ENCODE data around the gene SARS1.
A peak's percentile ranks its signal among the peaks of the same experiment; 100 is the strongest.
"Not testable (repeated sequence)": the region's sequence is repeated elsewhere in the genome, so short reads cannot be mapped to it uniquely, and the experiment has no call there.

The SARS1 gene

DNA sequence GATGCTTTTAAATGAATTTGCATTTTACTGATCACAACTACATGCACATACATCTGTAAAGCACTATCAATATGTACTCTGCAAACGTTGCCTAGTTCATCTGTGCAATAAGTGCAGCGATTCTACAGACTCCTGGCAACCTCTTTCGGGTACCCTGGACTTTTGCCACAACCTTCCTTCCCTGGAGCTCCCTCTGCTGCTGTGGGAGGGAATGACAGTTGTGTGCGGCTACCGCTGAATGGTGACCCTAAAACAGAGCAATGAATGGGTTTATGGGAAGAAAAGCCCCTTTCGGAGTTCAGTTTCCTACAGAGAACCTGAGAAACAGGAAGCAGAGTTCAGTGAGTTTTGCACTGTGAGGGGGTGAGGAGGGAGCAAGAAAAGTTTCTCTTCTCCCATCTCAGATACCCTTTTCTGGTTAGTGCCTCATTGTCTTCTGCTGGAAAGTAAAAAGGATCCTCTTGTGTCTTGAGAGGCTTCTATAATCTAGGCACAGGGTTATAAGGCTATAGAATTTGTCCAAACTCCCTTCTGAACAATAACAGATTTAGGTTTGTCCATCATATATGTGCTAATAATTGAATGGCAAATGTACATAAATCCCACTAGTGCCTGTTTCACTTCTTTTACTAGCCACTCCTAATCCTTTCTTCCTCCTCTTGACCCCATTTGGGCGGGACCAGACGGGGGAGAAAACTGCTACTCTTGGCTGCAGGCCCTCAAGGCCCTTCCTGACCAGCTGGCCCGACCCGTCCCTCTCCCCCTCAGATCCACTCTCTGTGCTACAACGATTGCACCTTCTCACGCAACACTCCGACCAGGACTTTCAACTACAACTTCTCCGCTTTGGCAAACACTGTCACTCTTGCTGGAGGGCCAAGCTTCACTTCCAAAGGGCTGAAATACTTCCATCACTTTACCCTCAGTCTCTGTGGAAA is 19.8 kb upstream of the SARS1 start:
- DNase-seq = no peak

DNA sequence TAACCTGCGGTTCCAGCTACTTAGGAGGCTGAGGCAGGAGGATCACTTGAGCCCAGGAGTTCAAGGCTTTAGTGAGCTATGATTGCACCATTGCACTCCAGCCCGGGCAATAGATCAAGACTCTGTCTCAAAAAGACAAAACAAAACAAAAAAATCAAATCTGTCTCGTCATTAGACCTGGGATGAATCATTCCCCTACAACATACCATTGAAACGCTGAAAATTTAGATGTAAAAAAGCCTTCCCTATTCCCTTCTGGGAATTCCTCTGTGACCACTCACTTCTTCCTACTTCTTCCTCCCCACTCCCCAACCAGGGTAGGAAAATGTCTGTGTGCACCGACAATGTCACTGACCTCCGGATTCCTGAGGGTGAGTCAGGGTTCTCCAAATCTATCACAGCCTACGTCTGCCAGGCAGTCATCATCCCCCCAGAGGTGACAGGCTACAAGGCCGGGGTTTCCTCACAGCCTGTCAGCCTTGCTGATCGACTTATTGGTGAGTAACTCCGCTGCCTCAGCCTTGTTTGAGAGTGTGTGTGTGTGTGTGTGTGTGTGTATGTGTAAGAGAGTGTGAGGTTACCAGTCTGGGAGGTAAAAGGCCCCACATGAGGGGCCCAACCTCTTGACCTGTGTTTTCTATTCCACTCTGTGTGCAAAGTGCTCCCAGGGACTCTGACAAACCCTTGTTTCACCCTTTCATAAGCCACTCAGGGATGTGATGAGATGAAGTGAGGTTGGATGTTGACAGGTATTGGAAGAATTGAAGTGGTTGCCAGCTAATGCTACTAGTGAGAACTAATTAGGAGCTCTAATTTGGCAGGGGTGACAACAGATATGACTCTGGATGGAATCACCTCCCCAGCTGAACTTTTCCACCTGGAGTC is 16.3 kb upstream of the SARS1 start:
- no peak for DNase-seq

DNA sequence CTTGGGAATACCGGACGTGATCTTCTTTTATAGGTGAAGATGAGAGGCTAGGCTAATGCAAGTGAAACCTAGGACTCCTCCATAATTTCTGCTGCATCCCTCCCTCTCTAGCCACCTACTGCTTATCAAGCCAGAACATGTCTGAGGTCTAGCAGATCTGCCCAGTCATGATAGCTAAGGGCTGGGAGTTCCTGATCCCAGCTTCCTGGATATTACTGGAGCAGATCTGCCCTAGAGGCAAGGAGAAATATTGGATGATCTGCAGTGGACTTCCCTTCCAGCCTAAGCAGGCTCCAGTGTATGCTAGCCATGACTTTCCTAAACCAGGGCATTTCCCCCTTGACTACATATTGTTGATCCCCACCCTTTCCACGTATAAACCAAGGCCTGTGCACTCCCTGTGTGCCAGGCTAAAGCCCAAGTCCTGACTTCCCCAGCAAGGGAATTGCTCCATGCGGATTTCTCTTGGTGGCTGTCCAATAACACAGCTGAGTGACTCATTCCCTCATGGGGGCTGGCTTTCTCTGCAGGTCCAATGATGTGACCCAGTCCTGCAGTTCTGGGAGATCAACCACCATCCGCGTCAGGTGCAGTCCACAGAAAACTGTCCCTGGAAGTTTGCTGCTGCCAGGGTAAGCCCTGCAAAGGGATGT is 15.5 kb upstream of the SARS1 start:
- no peak for DNase-seq

DNA sequence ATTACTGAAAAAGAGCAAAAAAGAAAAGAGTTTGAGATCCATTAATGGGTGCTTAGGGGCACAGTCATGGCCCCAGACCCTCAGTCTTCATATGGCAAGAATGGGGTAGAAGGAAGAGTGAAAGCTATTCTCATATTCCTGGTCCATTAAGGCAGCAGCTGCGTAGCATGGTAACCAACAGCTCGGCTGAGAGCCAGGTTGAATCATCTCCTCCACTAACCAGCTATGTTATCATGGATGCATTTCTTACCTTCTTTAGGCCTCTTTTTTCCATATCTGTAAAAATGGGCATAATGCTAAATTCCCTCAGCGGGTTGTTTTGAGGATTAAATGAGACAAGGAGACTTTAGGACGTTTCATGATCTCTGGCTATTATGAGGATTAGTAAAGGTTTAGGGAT is 15.0 kb upstream of the SARS1 start:
- DNase-seq = no peak

DNA sequence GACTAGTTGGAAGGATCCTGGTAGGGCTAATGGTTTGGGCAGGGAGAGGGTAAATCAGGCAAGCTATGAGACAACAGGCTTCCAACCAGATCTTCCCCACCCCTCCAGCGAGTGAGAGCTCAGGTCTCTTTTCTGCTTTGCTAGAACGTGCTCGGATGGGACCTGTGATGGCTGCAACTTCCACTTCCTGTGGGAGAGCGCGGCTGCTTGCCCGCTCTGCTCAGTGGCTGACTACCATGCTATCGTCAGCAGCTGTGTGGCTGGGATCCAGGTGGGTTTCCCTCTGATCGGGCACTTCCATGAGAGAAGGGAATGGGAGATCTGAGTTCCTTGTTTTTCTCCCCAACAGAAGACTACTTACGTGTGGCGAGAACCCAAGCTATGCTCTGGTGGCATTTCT is 14.0 kb upstream of the SARS1 start:
- DNase-seq = no peak

DNA sequence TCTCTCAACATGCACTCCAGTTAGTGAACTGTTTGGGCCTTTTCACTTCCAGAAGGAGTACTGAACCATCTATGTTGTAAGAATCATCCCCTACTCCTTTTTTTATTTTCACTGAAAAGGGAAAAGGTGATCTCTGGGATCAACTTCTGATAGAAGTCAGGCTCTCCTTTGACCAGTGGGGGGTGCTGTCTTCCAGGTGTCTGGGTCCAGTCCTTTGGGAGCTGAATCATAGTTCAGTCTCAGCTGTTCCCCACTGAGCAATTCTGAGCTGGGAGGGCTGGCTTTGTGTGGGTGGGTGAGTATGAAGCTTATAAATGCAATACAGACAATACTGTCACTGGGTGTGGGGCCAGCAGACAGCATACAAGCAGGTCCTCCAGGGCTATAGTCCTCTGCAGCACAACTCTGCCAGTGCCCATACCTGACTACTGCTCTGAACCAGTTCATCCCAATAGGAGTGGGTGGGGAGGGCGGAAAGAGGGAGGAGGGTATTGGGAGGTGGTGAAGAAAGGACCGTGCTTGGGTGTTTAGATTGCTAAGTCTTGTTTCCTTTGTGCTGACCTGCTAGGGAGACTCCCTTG is 12.5 kb upstream of the SARS1 start:
- no peak for DNase-seq

DNA sequence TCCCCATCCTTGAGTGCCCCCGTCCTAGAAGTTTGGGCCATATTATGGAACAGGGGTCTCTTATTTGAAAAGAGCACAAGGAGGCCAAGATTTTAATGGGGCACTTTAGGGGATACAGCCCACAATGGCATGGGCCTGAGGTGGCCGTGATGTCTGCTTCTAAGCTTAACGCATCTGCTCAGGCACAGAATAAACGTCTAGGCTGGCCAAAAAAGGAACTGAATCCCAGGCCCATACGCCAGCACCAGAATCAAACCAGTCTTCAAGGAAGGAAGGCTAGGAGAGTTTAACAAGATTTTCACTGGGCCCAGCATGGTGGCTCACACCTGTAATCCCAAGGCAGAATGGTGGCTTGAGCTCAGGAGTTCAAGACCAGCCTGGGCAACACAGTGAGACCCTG is 9.2 kb upstream of the SARS1 start:
- no peak for DNase-seq

DNA sequence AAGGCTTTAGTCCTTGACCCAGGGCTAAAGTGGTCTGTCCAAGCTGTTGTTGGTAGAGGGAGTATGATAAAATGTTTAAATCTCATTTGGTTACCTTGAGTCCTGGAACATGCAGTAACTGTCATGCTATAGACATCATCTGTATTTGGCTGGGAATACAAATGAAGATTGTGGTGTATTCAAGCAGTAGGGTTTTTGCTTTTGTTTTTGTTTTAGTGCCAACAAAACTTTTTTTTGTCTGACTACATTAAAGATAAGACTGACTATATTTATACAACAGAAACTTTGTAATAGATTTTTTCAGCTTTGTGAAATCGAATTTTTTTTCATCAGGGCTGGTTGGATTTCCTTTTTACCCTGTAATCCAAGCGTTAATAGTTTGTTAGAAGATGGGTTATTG is 7.4 kb upstream of the SARS1 start:
- DNase-seq = no peak

DNA sequence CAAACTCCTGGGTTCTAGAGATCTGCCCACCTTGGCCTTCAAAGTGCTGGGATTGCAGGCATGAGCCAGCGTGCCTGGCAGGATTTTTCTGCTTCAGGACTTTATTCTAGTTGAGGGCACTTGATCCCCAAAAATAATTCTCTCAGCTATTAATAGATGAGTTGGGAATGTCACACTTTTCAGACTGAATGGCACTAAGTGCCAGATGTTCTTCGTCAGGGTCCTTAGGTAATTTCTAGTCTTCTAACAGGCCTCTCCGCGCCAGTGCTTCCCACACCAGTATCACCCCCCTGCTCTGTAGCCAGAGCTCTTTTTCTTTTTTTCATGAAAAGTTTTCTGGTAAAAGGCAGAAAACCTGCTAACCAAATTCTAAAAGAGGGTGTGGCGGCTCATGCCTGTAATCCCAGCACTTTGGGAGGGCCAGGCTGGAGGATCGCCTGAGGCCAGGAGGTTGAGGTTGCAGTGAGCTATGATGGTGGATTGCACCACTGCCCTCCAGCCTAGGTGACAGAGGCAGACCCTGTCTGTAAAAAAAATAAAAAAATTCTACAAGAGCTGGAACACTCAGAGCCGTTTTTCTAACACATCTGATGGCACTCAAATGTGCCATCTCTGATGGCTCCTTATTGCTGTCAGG is 6.1 kb upstream of the SARS1 start:
- no peak for DNase-seq

DNA sequence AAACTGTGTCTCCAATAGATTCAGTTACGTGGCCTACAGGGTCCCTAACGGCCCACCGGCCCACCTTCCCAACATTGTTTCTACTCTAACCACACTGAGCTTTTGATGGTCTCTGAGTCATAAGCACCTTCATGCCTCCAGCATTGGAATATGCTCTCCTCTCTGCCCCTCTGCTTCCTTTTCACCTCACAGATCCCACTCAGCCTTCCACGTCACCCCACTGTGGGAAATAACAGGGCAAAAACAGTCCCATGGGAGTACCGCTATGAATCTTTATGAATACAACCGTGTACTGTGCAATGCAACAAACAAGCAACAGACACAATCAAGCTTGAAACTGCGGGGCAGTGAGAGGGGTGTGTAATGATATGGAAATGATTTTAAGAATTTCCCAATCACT is 5.3 kb upstream of the SARS1 start:
- DNase-seq = no peak

DNA sequence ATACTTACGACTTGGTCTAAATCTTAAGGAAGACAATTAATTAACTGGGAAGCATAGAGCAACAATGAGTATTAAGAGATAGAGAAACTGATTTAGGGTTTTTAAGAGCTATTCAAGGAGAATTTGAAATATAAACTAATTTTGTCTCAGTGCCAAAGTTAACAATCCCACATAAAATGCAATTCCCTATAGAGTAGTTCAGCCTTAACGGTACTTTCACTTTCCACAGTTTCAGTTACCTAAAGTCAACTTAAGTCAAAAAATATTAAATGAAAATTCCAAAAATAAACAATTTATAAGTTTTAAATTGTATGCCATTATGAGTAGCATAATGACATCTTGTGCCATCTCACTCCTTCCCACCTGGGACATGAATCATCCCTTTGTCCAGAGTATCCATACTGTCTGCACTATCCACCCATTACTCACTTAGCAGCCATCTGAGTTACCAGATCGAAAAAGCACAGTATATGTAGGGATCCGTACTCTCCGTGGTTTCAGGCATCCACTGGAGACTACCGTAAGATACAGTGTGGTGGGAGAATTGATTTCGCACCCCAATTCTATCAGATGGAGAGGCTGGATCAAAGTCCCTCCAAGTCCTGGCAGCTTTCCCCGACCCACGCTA is 4.8 kb upstream of the SARS1 start:
- DNase-seq = no peak

DNA sequence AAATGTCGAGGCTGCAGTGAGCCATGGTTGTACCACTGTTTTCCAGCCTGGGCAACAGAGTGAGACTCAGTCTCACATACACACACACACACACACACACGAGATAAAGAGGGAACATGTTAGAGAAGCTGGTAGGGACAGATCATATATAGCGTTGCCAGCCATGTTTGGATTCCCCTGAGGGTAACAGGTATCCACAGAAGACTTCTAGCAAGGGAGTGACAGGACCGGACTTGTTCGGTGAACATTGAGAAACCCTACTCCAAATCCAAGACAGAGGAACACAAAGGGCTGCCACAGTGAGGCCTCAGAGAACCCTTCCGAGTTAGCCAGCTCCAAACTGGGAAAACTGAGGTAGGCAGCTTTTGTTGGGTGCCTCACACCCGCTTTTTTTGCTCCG is 3.7 kb upstream of the SARS1 start:
- DNase-seq = no peak

DNA sequence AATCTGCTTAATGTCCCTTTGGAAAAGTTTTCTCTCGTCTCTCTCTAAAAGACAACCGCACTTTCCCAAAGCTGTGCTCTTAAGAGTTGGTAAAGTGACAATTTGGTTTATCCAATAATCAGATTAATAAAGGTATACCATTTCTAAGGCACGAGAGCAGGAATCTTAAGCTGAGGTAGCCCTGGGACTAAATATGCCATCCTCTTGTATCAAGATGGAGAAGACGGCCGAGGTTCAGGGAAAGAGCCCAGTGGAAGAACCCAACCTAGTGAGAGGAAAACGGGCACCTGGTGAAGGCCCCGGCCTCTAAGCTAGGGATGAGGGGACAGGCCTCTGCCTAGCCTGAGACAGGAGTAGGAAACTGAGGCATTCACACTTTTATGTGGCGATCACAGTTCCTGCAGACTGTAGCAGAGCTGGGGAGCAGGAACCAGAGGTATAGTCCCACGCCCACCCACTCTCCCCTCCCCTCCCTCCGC is 334 bp upstream of the SARS1 start:
- no peak for DNase-seq

DNA sequence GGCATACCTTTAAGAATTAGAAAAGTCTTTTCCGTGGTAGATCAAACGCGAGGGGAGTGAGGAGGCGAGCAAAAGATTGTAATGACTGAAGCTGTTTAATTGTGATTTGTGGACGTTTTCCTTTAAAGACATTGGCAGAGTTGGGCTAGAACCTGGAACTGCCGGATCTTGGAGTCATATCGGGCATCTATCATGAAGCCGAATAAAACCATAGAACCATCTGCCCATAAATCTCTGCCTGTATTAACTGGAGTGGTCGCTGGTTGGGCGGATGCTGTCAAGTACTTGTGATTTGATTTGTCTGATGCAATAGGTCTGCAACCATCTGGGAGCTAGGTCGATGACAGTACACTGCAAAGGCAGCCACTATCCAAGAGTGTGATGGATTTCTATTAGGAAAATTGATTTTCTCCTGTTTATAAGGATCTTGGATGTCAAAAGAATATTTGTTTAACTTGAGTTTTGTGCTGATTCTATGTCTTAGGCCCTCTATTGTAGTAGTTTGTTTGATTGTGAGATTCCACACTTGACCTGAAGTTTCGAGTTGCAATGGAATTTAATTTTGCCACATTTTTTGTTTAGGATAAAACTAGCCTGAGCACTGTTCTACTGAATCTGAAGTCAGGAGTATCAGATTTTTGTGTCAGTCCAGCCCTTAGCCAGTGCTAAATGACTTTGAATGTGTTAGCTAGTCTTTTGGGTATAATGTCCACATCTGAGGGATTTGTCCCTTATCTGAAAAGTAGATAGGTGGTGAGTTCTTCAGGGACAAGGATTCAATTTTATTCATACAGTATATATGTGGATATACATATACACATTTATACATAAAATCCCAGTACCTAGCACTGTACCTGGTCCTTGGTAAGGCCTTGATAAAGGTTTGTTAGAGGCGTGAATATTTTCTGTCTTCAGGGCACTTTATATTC is 1.2 kb downstream of the SARS1 start:
- peak; percentile 28 for DNase-seq

DNA sequence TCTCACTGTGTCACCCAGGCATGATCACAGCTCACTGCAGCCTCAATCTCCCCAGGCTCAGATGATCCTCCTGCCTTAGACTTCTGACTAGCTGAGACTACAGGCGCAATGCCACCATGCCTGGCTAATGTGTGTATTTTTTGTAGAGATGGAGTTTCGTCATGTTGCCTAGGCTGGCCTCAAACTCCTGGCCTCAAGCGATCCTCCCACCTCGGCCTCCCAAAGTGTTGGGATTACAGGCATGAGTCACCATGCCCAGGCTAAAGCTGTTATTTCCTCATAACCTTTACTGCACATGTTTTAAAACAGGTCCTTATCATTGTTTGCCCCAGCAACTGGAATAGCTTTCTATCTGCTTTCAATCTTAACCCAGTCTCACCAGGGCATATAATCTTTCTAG is 2.9 kb downstream of the SARS1 start:
- DNase-seq = no peak

DNA sequence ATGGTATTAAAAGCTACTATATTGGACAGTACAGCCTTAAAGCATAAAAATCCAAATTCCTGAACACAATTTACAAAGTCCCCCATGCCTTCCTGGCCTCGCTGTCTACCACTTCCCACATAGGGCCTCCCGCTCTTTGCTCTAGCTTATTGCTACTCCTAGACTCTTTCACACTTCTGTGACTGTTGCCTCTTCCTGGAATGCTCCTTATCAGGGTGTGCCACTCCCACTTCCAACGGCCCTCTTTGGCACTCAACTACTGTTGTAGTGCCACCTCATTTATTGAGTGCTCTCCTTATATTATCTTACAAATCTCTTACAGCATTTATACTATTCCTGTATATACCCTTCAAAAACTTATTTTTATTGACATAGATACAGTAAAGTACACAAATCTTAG is 4.8 kb downstream of the SARS1 start:
- no peak for DNase-seq

DNA sequence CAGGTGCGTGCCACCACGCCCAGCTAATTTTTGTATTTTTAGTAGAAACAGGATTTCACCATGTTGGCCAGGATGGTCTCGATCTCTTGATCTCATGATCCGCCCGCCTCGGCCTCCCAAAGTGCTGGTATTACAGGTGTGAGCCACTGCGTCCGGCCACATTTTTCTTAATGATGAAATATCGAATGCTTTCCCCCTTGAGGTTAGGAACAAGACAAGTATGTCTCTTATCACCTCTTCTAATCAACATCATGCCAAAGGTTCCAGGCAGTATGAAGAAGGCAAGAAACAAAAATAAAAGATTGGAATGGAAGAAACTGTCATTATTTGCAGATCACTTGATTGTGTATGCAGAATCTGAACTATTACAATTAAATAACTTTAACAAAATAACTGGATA is 7.5 kb downstream of the SARS1 start:
- DNase-seq = not testable (repeated sequence)

DNA sequence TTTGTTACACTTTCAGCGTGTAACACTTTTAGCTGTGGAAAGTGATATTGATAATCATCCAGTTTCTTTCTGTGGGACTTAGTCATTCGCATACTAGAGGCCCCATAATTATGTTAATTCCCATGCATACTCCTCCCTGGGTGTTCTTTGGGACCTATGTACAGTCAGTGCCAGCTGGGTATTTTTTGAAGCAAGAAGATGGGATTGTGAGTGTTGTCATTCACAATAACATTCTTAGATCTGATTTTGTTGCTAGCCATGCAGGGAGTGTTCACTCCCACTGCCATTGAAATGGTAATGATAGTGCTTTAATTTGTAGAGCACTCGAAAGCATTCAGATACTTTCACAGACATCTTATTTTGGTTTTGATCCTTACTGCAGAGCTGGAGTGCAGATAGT is 11.6 kb downstream of the SARS1 start:
- DNase-seq = no peak

DNA sequence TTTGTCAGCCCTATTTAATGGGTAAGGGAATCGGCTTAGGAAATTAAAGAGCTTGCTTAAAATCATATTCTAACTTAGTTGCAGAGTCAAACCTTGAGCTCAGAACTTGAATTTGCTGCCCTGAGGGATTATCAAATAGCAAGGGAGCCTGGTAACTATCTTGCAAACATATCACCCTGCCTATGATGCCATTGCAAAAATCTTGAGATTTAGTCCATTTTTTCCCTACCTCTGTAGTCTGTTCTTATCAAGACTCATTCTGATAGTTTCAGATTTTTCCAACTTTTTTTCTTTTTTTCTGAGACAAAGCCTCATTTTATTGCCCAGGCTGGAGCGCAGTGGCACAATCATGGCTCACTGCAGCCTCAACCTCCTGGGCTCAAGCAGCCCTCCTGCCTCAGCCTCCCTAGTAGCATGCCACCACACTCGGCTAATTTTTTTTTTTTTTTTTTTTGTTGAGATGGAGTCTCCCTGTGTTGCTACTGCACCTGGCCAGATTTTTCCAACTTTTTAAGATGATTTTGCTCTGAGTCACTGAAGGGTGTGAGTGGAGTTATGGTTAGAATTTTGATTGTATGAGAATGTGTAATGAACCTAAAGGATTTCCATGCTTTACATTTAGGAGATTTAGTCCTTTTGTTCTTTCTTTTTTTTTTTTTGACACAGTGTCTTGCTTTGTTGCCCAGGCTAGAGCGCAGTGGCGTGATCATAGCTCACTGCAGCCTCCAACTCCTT is 12.2 kb downstream of the SARS1 start:
- DNase-seq = no peak

DNA sequence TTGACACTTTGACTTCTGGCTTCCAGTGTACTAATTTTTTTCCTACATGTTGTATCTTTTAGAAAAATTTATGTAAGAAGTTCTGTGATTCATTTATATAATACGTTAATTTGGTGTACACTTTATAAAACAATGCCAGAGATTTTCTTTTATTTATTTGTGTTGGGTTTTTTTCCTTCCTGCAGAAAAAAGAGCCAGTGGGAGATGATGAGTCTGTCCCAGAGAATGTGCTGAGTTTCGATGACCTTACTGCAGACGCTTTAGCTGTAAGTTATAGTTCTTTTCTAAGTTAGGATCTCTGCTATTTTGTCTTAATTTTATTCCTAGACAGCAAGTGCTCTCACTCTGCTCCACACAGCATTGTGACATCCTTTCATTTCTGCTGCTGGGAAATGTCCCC is 14.4 kb downstream of the SARS1 start:
- no peak for DNase-seq

Data from NCI-H774 (cell line).